ENCODE measurements around the gene RAC2. TPM values are rescaled to one million over a fixed set of nuclear protein-coding genes. Genes with fewer than 3 reads are reported as not detected.

Gene RAC2
- total RNA-seq, 4 donors from 2014 or later: 1.9 to 3.9 (median 3.0) TPM

DNA sequence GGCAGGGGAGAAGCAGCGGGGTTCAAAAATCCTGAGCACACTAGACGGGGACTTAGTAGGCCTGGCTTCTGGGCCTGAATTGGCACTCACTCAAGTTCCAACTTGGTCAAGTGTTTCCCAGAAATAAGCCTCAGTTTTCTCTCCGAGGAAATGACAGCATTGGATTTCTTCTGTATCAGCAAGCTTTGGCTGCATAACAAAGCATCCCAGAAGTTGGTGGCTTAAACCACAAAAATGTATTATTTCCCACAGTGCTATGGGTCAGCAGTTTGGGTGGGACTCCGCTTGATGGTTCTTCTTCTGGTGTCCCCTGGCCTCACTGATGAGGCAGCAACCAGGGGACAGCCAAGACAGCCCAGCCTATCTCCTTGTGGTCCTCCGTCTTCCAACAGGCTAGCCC lies 36.6 kb upstream of the RAC2 start:
- H3K4me1 ChIP-seq: no peaks in the 10 kb centered on the region
- H3K36me3 ChIP-seq: no peaks in the 10 kb centered on the region
- WGBS: 100% methylated on average over 4 of the region's 5 CpGs
- no peak overlapping the region for H3K4me3 ChIP-seq
- no peak for DNase-seq (ENCODE audit: low spot score in 2 of 2)
- H3K9me3 ChIP-seq: no peaks in the 10 kb centered on the region
- H3K27me3 ChIP-seq: peaks cover 48% of the 10 kb centered on the region
- no peak overlapping the region for H3K27ac ChIP-seq
- TF ChIP-seq, protein P1, sequence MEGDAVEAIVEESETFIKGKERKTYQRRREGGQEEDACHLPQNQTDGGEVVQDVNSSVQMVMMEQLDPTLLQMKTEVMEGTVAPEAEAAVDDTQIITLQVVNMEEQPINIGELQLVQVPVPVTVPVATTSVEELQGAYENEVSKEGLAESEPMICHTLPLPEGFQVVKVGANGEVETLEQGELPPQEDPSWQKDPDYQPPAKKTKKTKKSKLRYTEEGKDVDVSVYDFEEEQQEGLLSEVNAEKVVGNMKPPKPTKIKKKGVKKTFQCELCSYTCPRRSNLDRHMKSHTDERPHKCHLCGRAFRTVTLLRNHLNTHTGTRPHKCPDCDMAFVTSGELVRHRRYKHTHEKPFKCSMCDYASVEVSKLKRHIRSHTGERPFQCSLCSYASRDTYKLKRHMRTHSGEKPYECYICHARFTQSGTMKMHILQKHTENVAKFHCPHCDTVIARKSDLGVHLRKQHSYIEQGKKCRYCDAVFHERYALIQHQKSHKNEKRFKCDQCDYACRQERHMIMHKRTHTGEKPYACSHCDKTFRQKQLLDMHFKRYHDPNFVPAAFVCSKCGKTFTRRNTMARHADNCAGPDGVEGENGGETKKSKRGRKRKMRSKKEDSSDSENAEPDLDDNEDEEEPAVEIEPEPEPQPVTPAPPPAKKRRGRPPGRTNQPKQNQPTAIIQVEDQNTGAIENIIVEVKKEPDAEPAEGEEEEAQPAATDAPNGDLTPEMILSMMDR (IDR thresholded peaks at IDR 0.05): no peak
- no peak for TF ChIP-seq EP300 (IDR thresholded peaks at IDR 0.05)
- no peak for TF ChIP-seq POLR2A (IDR thresholded peaks at IDR 0.05)

DNA sequence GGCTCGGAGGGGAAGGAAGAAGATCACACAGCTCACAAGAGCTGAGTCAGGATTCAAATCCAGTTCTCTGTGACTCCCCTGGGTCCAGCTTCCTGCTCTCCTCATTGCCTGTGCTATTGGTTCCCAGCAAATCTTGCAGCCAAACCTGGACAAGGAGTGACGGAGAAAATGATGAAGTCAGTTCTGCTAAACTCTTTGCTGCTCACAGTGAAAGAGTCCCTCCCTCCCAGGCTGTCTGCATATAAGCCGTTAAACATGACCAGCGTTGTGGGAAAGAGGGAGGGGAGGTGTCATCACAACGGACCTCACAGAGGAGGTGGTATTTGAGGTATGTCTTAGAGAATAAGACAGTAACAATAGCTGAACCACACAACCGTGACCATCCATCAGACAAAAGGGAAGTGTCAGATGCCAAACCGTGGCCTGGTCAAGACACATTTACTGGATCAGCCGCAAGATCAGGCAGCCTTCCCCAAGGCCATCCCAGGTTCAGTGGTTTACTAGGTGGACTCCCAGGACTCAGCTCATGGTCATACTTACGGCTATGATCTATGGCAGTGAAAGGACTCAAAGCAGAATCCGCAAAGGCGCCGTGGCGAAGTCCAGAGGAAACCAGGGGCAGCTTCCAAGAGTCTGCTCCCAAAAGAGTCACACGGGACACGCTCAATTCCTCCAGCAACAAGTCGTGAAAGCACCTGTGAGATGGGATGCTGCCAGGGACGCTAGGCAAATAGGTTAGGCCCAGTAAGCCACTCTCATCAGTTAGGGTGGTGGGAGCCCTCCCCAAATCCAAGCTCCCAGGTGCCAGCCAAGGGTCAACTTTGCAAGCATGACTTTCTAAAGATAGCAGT lies 35.5 kb upstream of the RAC2 start:
- 52% methylated on average over 12 of the region's 17 CpGs for WGBS
- Histone ChIP-seq H3K4me3 (no peak overlapping the region), H3K9me3 (no peaks in the 10 kb centered on the region), H3K27ac (no peak overlapping the region), H3K27me3 (peaks cover 45% of the 10 kb centered on the region), H3K4me1 (no peaks in the 10 kb centered on the region), H3K36me3 (no peaks in the 10 kb centered on the region)
- no peak for DNase-seq (ENCODE audit: low spot score in 2 of 2)
- TF ChIP-seq, protein P1 (IDR thresholded peaks at IDR 0.05): no peak
- TF ChIP-seq POLR2A (IDR thresholded peaks at IDR 0.05): no peak
- no peak for TF ChIP-seq EP300 (IDR thresholded peaks at IDR 0.05)
- no peak for TF ChIP-seq POLR2AphosphoS5 (IDR thresholded peaks at IDR 0.05)

DNA sequence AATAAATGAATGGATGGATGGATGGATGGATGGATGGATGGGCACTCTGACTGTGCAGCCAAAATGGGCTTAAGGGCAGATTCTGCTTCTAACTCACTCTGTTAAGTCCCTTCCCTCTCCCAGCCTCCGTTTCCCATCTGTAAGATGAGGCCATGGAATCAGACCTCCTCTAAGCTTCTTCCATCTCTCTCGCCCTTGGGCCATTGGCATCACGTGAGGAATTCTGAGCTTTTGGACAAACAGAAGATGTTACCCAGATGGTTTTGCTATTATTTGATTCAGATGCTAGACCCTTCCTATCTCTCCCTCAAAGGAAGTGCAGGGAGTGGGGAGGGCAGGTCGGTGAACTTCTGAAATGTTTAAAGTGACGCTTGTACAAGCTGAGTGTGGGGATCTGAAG lies 34.2 kb upstream of the RAC2 start:
- Histone ChIP-seq H3K27me3 (peaks cover 45% of the 10 kb centered on the region), H3K4me3 (no peak overlapping the region)

DNA sequence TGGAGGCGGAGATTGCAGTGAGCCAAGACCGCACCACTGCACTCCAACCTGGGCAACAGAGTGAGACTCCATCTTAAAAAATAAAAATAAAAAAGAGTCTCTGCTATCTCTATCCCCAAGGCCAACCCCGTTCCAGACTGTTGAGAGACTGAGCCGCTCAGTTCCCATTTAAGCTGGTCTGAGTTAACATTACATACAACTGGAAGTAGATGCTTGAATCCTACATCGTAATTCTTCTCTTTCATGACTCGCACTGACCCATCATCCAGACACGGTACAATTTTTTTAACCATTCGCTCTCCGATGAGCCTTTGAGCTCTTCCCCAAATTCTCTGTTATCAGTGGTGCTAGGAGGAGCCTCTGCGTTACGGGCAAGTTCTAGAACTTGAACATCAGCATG lies 33.3 kb upstream of the RAC2 start:
- no peak overlapping the region for H3K4me3 ChIP-seq
- DNase-seq (ENCODE audit: low spot score in 2 of 2): no peak
- no peaks in the 10 kb centered on the region for H3K36me3 ChIP-seq
- no peaks in the 10 kb centered on the region for H3K9me3 ChIP-seq
- peaks cover 42% of the 10 kb centered on the region for H3K27me3 ChIP-seq
- H3K27ac ChIP-seq: no peak overlapping the region
- TF ChIP-seq EP300 (IDR thresholded peaks at IDR 0.05) (no peak), POLR2A (IDR thresholded peaks at IDR 0.05) (no peak), POLR2AphosphoS5 (IDR thresholded peaks at IDR 0.05) (no peak)
- TF ChIP-seq, protein P1 (IDR thresholded peaks at IDR 0.05): no peak
- whole genome bisulfite sequencing: 73% methylated on average over 11 of the region's 11 CpGs
- no peaks in the 10 kb centered on the region for H3K4me1 ChIP-seq

More for the DNA sequence above, 34.2 kb upstream of the RAC2 start:
- no peaks in the 10 kb centered on the region for H3K36me3 ChIP-seq
- no peaks in the 10 kb centered on the region for H3K4me1 ChIP-seq
- no peak overlapping the region for H3K27ac ChIP-seq
- TF ChIP-seq EP300 (IDR thresholded peaks at IDR 0.05): no peak
- TF ChIP-seq, protein P1 (IDR thresholded peaks at IDR 0.05): no peak
- no peak for TF ChIP-seq POLR2AphosphoS5 (IDR thresholded peaks at IDR 0.05)
- no peak for TF ChIP-seq POLR2A (IDR thresholded peaks at IDR 0.05)
- no peaks in the 10 kb centered on the region for H3K9me3 ChIP-seq
- 52% methylated on average over 5 of the region's 5 CpGs for WGBS
- DNase-seq (ENCODE audit: low spot score in 2 of 2): no peak

DNA sequence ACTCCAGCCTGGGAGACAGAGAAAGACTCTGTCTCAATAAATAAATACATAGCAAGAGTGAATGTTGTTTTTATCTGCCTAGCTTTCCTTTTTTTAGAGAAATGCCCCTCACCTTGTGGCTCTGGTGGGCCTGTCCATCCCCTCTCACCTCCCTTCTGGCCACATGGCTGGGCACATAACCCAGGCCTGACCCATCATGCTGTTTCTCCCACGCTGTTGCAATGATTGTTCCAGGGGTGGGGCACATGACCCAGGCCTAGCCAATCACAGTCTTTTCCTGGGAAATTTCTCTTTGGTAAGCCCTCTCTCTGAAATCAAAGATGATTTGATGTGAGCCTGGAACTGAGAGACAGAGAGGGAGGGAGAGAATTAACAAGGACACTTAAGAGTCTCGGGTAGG lies 32.7 kb upstream of the RAC2 start:
- DNase-seq (ENCODE audit: low spot score in 2 of 2): no peak
- TF ChIP-seq, protein P1 (IDR thresholded peaks at IDR 0.05): no peak
- TF ChIP-seq POLR2A (IDR thresholded peaks at IDR 0.05) (no peak), POLR2AphosphoS5 (IDR thresholded peaks at IDR 0.05) (no peak), EP300 (IDR thresholded peaks at IDR 0.05) (no peak)
- Histone ChIP-seq H3K4me1 (no peaks in the 10 kb centered on the region), H3K4me3 (no peak overlapping the region), H3K36me3 (no peaks in the 10 kb centered on the region), H3K9me3 (no peaks in the 10 kb centered on the region), H3K27ac (no peak overlapping the region), H3K27me3 (peaks cover 43% of the 10 kb centered on the region)
- WGBS: 61% methylated on average over 2 of the region's 2 CpGs
